SU-DHL-6 (cell line): Measurements from ENCODE around the gene DLL4.

Source experiments
- H2AFZ ChIP-seq: fragments of 200-600 bp; sonication (generic); 2 replicates; pipeline ENCODE4 v1.6.1; 2014; ENCODE audit warnings: low read depth, mild to moderate bottlenecking, moderate library complexity, mixed read lengths, antibody characterized with exemption, low read length; ENCODE audit not compliant: severe bottlenecking
- H3F3A ChIP-seq: fragments of 200-600 bp; shearing (Covaris generic); 2 replicates; pipeline ENCODE4 v1.6.0; 2016; ENCODE audit warnings: antibody characterized with exemption, mild to moderate bottlenecking; ENCODE audit not compliant: insufficient read depth
- H3K27ac ChIP-seq: fragments of 200-600 bp; sonication (generic); 2 replicates; pipeline ENCODE4 v1.5.1; 2016; ENCODE audit warnings: low read depth, mild to moderate bottlenecking, low read length, moderate library complexity, mixed read lengths
- H3K27me3 ChIP-seq: fragments of 200-600 bp; sonication (generic), shearing (Covaris generic); 2 replicates; pipeline ENCODE4 v1.6.0; 2014; ENCODE audit warnings: mild to moderate bottlenecking, low read length
- H3K36me3 ChIP-seq: fragments of 200-600 bp; sonication (generic); 2 replicates; pipeline ENCODE4 v1.6.1; 2014; ENCODE audit warnings: mild to moderate bottlenecking, low read length, mixed read lengths
- H3K4me2 ChIP-seq: fragments of 300-600, 200-600 bp; shearing (Covaris generic), sonication (generic); 2 replicates; pipeline ENCODE4 v1.6.0; 2014; ENCODE audit warnings: low read length, low read depth, mild to moderate bottlenecking; ENCODE audit not compliant: poor library complexity, severe bottlenecking
- H3K4me3 ChIP-seq: fragments of 200-600 bp; sonication (generic); 2 replicates; pipeline ENCODE4 v1.5.1; 2014; ENCODE audit warnings: antibody characterized with exemption, low read length, mild to moderate bottlenecking, mixed read lengths; ENCODE audit not compliant: insufficient read depth, poor library complexity, severe bottlenecking
- H3K79me2 ChIP-seq: fragments of 200-600 bp; sonication (generic); 2 replicates; pipeline ENCODE4 v1.6.1; 2014; ENCODE audit warnings: mild to moderate bottlenecking, low read length, moderate library complexity; ENCODE audit not compliant: insufficient read depth
- H3K9ac ChIP-seq: fragments of 200-600 bp; sonication (generic); 2 replicates; pipeline ENCODE4 v1.7.0; 2014; ENCODE audit warnings: mild to moderate bottlenecking, low read length
- H3K9me2 ChIP-seq: fragments of 200-600 bp; sonication (generic); replicated peaks from 2 replicates; pipeline ENCODE4 v1.6.1; 2014; ENCODE audit warnings: low read length; ENCODE audit not compliant: insufficient read depth
- H3K9me3 ChIP-seq: fragments of 200-600 bp; sonication (generic); 2 replicates; pipeline ENCODE4 v1.6.1; 2014; ENCODE audit warnings: low read length, mixed read lengths; ENCODE audit not compliant: insufficient read depth
- H4K20me1 ChIP-seq: fragments of 200-600 bp; sonication (generic); 2 replicates; pipeline ENCODE4 v1.6.1; 2014; ENCODE audit warnings: low read depth, mild to moderate bottlenecking, antibody characterized with exemption, low read length, moderate library complexity, mixed read lengths
- CTCF ChIP-seq: fragments of 200-600 bp; sonication (generic); IDR thresholded peaks from one replicate; pipeline ENCODE4 v1.5.1; 2017; ENCODE audit warnings: antibody characterized with exemption, mild to moderate bottlenecking, low read length, moderate library complexity; ENCODE audit not compliant: insufficient read depth, poor library complexity, severe bottlenecking
- EZH2phosphoT487 ChIP-seq: fragments of 200-600 bp; sonication (generic), shearing (Covaris generic); conservative IDR thresholded peaks from 2 replicates; pipeline ENCODE4 v1.6.1; 2018; ENCODE audit warnings: mild to moderate bottlenecking, antibody characterized with exemption, low read length, moderate library complexity, mixed read lengths

Gene DLL4

GRCh38 chr15:40968290-40969085 is 39.3 kb downstream of the DLL4 start:
- Histone ChIP-seq H3K4me2 (no peak overlapping the region), H3K27ac (no peak overlapping the region), H3K9ac (no peak overlapping the region), H3K9me2 (no peaks in the 10 kb centered on the region), H2AFZ (no peak overlapping the region), H3K36me3 (no peaks in the 10 kb centered on the region), H3K4me3 (no peak overlapping the region), H3F3A (no peaks in the 10 kb centered on the region), H3K27me3 (no peaks in the 10 kb centered on the region), H3K9me3 (no peaks in the 10 kb centered on the region), H3K79me2 (no peaks in the 10 kb centered on the region), H4K20me1 (no peaks in the 10 kb centered on the region)
- no peak for TF ChIP-seq CTCF
- no peak for TF ChIP-seq EZH2phosphoT487

GRCh38 chr15:40969363-40969762 is 40.2 kb downstream of the DLL4 start:
- Histone ChIP-seq H3K4me3 (no peak overlapping the region), H3K4me2 (no peak overlapping the region), H3K27ac (no peak overlapping the region), H3K9me3 (no peaks in the 10 kb centered on the region), H2AFZ (no peak overlapping the region), H3K36me3 (no peaks in the 10 kb centered on the region), H3K9me2 (no peaks in the 10 kb centered on the region), H3F3A (no peaks in the 10 kb centered on the region), H3K79me2 (no peaks in the 10 kb centered on the region), H3K9ac (no peak overlapping the region), H3K27me3 (no peaks in the 10 kb centered on the region), H4K20me1 (no peaks in the 10 kb centered on the region)
- TF ChIP-seq CTCF (no peak), EZH2phosphoT487 (no peak)

GRCh38 chr15:40974879-40975278 is 45.7 kb downstream of the DLL4 start:
- Histone ChIP-seq H3K4me3 (no peak overlapping the region), H3K9ac (no peak overlapping the region), H3F3A (no peaks in the 10 kb centered on the region), H3K27me3 (no peaks in the 10 kb centered on the region), H3K79me2 (no peaks in the 10 kb centered on the region), H4K20me1 (no peaks in the 10 kb centered on the region), H3K9me3 (no peaks in the 10 kb centered on the region), H3K36me3 (no peaks in the 10 kb centered on the region; the same call in 1 of the 2 replicates), H2AFZ (no peak overlapping the region), H3K27ac (no peak overlapping the region), H3K4me2 (no peak overlapping the region), H3K9me2 (no peaks in the 10 kb centered on the region)
- no peak for TF ChIP-seq EZH2phosphoT487
- TF ChIP-seq CTCF, result no peak
